Trophoblast cell (in vitro differentiated cells and primary cell): Measurements from ENCODE around the gene AUTS2.

Experiments used
- DNase-seq, 2 donors: peaks; one replicate each; pipeline ENCODE4 v3.0.0-alpha.2; 2016
- H2AFZ ChIP-seq: 2 replicates; pipeline ENCODE4 v1.6.1; 2013; ENCODE audit warnings: low read length, moderate library complexity, mild to moderate bottlenecking; ENCODE audit not compliant: insufficient read depth, poor library complexity
- H2AK5ac ChIP-seq: 2 replicates; pipeline ENCODE4 v1.6.1; 2013; ENCODE audit warnings: mild to moderate bottlenecking, low read length
- H2BK120ac ChIP-seq: 2 replicates; pipeline ENCODE4 v1.6.1; 2013; ENCODE audit warnings: low read length, mild to moderate bottlenecking, moderate library complexity; ENCODE audit not compliant: insufficient read depth, poor library complexity
- H2BK12ac ChIP-seq: 2 replicates; pipeline ENCODE4 v1.6.1; 2013; ENCODE audit warnings: mild to moderate bottlenecking, low read length, moderate library complexity
- H2BK5ac ChIP-seq: 2 replicates; pipeline ENCODE4 v1.6.1; 2013; ENCODE audit warnings: low read length, low read depth, moderate library complexity, mild to moderate bottlenecking; ENCODE audit not compliant: poor library complexity
- H3K14ac ChIP-seq: 2 replicates; pipeline ENCODE4 v1.6.1; 2013; ENCODE audit warnings: mild to moderate bottlenecking, low read length
- H3K18ac ChIP-seq: 2 replicates; pipeline ENCODE4 v1.6.1; 2013; ENCODE audit warnings: mild to moderate bottlenecking, low read length
- H3K23ac ChIP-seq: 2 replicates; pipeline ENCODE4 v1.6.1; 2013; ENCODE audit warnings: low read length
- H3K27ac ChIP-seq: 2 replicates; pipeline ENCODE4 v1.5.1; 2013; ENCODE audit warnings: low read depth, mild to moderate bottlenecking, inconsistent platforms, low read length, moderate library complexity
- H3K27me3 ChIP-seq: 2 replicates; pipeline ENCODE4 v1.6.1; 2013; ENCODE audit warnings: inconsistent platforms, mild to moderate bottlenecking, low read length, moderate library complexity; ENCODE audit not compliant: insufficient read depth
- H3K36me3 ChIP-seq, 2 experiments: 1 replicate in 1 of 2; 2 replicates in 1 of 2; pipeline ENCODE4 v1.6.1; 2013; ENCODE audit warnings: low read length in 2 of 2, mild to moderate bottlenecking in 2 of 2, moderate library complexity in 1 of 2; ENCODE audit not compliant: insufficient read depth in 2 of 2, control insufficient read depth in 1 of 2
- H3K4ac ChIP-seq: 2 replicates; pipeline ENCODE4 v1.6.1; 2013; ENCODE audit warnings: low read depth, mild to moderate bottlenecking, low read length, moderate library complexity
- H3K4me1 ChIP-seq, 2 experiments: 1 replicate in 1 of 2; 2 replicates in 1 of 2; pipeline ENCODE4 v1.6.1; 2013; ENCODE audit warnings: low read length in 2 of 2, mild to moderate bottlenecking in 2 of 2, moderate library complexity in 1 of 2; ENCODE audit not compliant: insufficient read depth in 2 of 2, control insufficient read depth in 1 of 2
- H3K4me2 ChIP-seq: 2 replicates; pipeline ENCODE4 v1.6.1; 2013; ENCODE audit warnings: inconsistent platforms, mild to moderate bottlenecking, low read length, moderate library complexity
- H3K4me3 ChIP-seq: 2 replicates; pipeline ENCODE4 v1.5.1; 2013; ENCODE audit warnings: mild to moderate bottlenecking, low read depth, low read length, inconsistent platforms
- H3K79me1 ChIP-seq: one replicate; pipeline ENCODE4 v1.6.1; 2013; ENCODE audit warnings: low read length
- H3K79me2 ChIP-seq: 2 replicates; pipeline ENCODE4 v1.6.1; 2013; ENCODE audit warnings: low read length, mild to moderate bottlenecking; ENCODE audit not compliant: control insufficient read depth, insufficient read depth, poor library complexity
- H3K9ac ChIP-seq: 2 replicates; pipeline ENCODE4 v1.6.1; 2013; ENCODE audit warnings: mild to moderate bottlenecking, low read length
- H3K9me3 ChIP-seq: 2 replicates; pipeline ENCODE4 v1.6.1; 2013; ENCODE audit warnings: low read depth, mild to moderate bottlenecking, control low read depth, inconsistent platforms, low read length; ENCODE audit not compliant: insufficient read depth
- H4K12ac ChIP-seq: 2 replicates; pipeline ENCODE4 v1.6.1; 2013; ENCODE audit warnings: low read depth, mild to moderate bottlenecking, low read length, moderate library complexity
- H4K8ac ChIP-seq: 2 replicates; pipeline ENCODE4 v1.6.1; 2013; ENCODE audit warnings: low read depth, mild to moderate bottlenecking, low read length, moderate library complexity
- H4K91ac ChIP-seq: one replicate; pipeline ENCODE4 v1.6.1; 2013; ENCODE audit warnings: low read depth, mild to moderate bottlenecking, low read length, moderate library complexity
- WGBS: extraction: QIAGEN DNeasy Blood & Tissue Kit; methylation state at CpG from one replicate; pipeline ENCODE4 v1.1.7; 2013; ENCODE audit warnings: missing lambda C conversion rate; ENCODE audit not compliant: insufficient read length, insufficient coverage; ENCODE audit errors: extremely low coverage; 5-methylcytosine and 5-hydroxymethylcytosine counted together

The AUTS2 gene

DNA sequence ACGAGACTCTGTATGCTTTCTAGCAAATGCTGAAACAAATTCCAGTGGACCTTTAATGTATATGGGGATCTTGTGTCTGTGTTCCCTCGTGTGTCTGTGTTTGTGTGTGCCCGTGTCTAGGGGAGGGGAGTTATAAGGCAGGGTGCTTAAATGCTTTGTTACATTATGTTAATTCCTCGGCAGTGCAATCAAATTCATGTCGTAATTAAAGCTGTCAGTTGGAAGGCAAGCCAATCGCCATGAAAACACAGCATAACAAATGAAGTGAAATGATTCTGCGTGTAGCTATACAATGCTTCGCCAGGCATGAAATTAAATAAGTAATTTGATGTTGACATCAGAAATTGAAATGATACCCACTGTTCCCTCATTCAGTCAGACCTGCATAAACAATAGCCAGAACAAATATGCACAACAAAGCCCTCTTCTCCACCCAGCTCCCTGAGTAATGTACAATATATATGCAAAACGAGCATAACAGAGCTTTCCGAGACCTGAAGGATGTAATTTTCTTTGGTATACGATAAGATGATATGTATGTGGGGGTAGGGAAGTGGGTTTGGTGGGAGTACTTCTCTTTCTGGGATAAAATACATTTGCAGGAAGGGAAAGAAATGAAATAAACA is 534.1 kb downstream of the AUTS2 start:
- Histone ChIP-seq H3K9ac (no peak overlapping the region), H3K9me3 (no peaks in the 10 kb centered on the region), H3K79me2 (no peaks in the 10 kb centered on the region), H2BK12ac (no peak overlapping the region), H4K91ac (no peak overlapping the region), H4K12ac (no peak overlapping the region), H2BK5ac (no peak overlapping the region), H3K23ac (no peak overlapping the region), H2BK120ac (no peak overlapping the region), H2AK5ac (no peak overlapping the region), H4K8ac (no peak overlapping the region), H3K4ac (no peak overlapping the region), H3K14ac (no peak overlapping the region), H3K27me3 (no peaks in the 10 kb centered on the region), H3K36me3 (no peaks in the 10 kb centered on the region), H2AFZ (no peak overlapping the region), H3K4me2 (no peak overlapping the region), H3K18ac (no peak overlapping the region), H3K4me3 (no peak overlapping the region), H3K27ac (no peak overlapping the region), H3K79me1 (no peaks in the 10 kb centered on the region), H3K4me1 (peaks cover 0 to 2% of the 10 kb centered on the region in 2 experiments)
- DNase-seq: no peak
- WGBS: 100% methylated on average over 1 of the region's 11 CpGs

DNA sequence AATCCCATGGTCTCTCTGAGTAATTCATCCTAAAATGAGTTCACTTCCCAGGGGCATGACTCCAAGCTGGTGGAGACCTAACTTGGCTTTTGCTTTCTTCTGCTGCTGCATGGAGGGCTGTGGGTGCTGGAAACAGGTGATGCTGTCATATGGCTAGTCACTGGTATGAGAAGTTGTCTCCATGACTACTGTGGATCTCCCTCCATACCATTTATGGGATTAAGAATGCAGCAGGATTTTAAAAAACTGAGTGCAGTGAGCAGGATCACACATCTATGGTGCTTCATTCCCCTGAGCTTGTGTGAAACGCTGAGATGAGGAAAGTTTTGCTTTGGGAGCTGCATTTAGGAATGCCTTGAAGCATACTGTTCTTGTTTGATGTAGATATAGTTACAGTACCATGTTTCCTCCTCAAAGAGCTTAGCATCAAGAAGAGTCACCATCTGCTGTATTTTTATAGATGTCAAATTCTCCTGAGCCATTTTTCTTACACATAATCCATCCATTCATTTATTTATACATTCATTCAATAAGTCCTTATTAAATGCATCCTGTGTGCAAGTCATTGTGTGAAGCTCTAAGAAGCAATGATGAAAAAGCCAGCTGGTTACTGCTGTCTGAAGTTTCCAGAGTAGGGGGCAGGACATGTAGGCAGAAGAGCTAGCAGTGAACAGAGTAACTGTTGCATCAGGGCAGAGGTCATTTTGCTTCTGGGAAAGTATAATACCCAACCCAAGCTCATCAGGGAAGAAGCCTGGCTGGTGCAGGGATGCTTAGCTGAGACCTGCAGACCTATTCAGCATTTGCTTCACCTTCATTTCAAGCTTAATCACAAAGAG is 534.8 kb downstream of the AUTS2 start:
- H3K4me1 ChIP-seq: peaks cover 0 to 2% of the 10 kb centered on the region in 2 experiments
- no peak overlapping the region for H3K4me2 ChIP-seq
- no peak overlapping the region for H3K4me3 ChIP-seq
- no peak overlapping the region for H2BK5ac ChIP-seq
- H4K91ac ChIP-seq: no peak overlapping the region
- H2BK120ac ChIP-seq: no peak overlapping the region
- no peak for DNase-seq
- no peaks in the 10 kb centered on the region for H3K36me3 ChIP-seq
- no peak overlapping the region for H2BK12ac ChIP-seq
- no peak overlapping the region for H4K8ac ChIP-seq
- H3K27ac ChIP-seq: no peak overlapping the region
- no peak overlapping the region for H4K12ac ChIP-seq
- no peak overlapping the region for H3K4ac ChIP-seq
- H2AK5ac ChIP-seq: no peak overlapping the region
- H3K14ac ChIP-seq: no peak overlapping the region
- H3K79me1 ChIP-seq: no peaks in the 10 kb centered on the region
- no CpG with 5 or more reads among the region's 1 CpG for WGBS
- H3K18ac ChIP-seq: no peak overlapping the region
- peak overlapping the region; percentile 75 for H3K9ac ChIP-seq
- H3K79me2 ChIP-seq: no peaks in the 10 kb centered on the region
- H2AFZ ChIP-seq: no peak overlapping the region
- no peak overlapping the region for H3K23ac ChIP-seq
- no peaks in the 10 kb centered on the region for H3K27me3 ChIP-seq
- H3K9me3 ChIP-seq: no peaks in the 10 kb centered on the region

DNA sequence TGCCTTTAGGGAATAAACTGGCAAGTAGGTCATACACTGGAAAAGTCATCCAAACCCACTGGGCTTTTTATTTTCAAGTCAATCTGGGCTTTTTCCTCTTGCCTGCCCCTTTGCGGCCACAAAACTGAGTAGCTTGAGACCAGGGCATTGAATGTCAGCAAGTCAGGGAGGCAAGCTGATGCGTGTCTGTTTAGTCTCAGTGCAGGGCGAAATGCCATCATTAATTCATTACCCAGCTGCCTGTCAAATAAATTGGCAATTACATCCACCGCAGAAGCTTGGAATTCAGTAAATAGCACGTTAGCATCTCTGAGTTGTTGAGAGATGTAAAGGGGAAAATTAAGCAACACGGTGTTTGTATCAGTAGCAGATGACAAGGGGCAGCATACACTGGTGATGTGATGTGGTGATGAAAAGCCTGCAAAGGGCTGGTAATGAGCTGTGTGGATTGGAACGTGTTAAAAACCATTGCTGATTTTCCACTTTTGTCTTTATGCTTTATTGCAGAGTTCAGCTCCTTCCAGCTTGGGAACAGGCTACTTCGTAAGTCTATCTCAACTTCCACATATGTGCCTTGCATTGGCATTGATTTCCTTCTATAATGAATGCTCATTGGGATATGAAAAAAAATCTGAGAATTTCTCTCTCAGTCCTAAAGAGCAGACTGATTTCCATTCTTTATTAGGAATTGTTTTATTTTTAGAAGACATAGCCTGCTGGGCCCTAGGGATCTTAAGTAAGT is 535.9 kb downstream of the AUTS2 start:
- H2AFZ ChIP-seq: no peak overlapping the region
- no peaks in the 10 kb centered on the region for H3K27me3 ChIP-seq
- H3K14ac ChIP-seq: no peak overlapping the region
- no peak overlapping the region for H4K12ac ChIP-seq
- H3K79me2 ChIP-seq: no peaks in the 10 kb centered on the region
- no peak overlapping the region for H3K9ac ChIP-seq
- no peak overlapping the region for H2BK5ac ChIP-seq
- H3K9me3 ChIP-seq: no peaks in the 10 kb centered on the region
- H3K23ac ChIP-seq: no peak overlapping the region
- H4K91ac ChIP-seq: no peak overlapping the region
- no peak overlapping the region for H4K8ac ChIP-seq
- no peak for DNase-seq
- no peaks in the 10 kb centered on the region for H3K79me1 ChIP-seq
- H2BK120ac ChIP-seq: no peak overlapping the region
- no peak overlapping the region for H3K4me2 ChIP-seq
- H3K27ac ChIP-seq: no peak overlapping the region
- no peaks in the 10 kb centered on the region for H3K36me3 ChIP-seq
- no peak overlapping the region for H3K4me3 ChIP-seq
- no CpG with 5 or more reads among the region's 8 CpGs for WGBS
- no peak overlapping the region for H2AK5ac ChIP-seq
- H3K18ac ChIP-seq: no peak overlapping the region
- H3K4me1 ChIP-seq: peaks cover 0 to 2% of the 10 kb centered on the region in 2 experiments
- no peak overlapping the region for H2BK12ac ChIP-seq
- no peak overlapping the region for H3K4ac ChIP-seq

DNA sequence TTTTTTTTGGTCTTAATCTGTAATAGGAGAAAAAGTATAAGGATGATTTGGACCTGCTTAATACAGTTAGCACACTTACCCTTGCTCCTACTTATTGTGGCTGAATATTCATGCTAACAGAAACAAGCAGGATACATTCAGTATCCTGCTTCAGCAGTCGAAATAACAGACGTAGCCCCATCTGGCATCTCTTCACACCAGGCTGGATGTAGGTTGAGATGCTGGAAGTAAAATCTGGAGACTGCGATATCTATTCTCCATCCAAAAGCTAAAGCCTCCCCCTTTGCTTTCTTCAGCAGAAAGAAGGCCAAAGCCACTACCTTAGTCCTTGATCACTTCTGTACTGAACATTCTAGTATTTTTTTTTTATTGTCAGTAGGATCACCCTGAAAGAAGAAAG is 537.4 kb downstream of the AUTS2 start:
- H3K9me3 ChIP-seq: no peaks in the 10 kb centered on the region
- no peak overlapping the region for H3K27ac ChIP-seq
- no peak overlapping the region for H2BK120ac ChIP-seq
- H3K27me3 ChIP-seq: no peaks in the 10 kb centered on the region
- no peak overlapping the region for H2BK5ac ChIP-seq
- no peak overlapping the region for H2AK5ac ChIP-seq
- no peak overlapping the region for H3K4me3 ChIP-seq
- no peak overlapping the region for H3K4ac ChIP-seq
- no peak overlapping the region for H3K14ac ChIP-seq
- no peak overlapping the region for H2BK12ac ChIP-seq
- no peak overlapping the region for H3K23ac ChIP-seq
- H4K12ac ChIP-seq: no peak overlapping the region
- H3K36me3 ChIP-seq: no peaks in the 10 kb centered on the region
- WGBS: no CpG with 5 or more reads among the region's 3 CpGs
- H3K4me1 ChIP-seq: peaks cover 0 to 2% of the 10 kb centered on the region in 2 experiments
- H3K18ac ChIP-seq: no peak overlapping the region
- no peaks in the 10 kb centered on the region for H3K79me1 ChIP-seq
- no peak overlapping the region for H4K91ac ChIP-seq
- no peak overlapping the region for H4K8ac ChIP-seq
- no peak overlapping the region for H3K4me2 ChIP-seq
- H2AFZ ChIP-seq: no peak overlapping the region
- H3K79me2 ChIP-seq: no peaks in the 10 kb centered on the region
- no peak for DNase-seq
- H3K9ac ChIP-seq: no peak overlapping the region
